GM10248 (cell line): ENCODE data around the gene EIF2AK2.

Experiments used
- CTCF ChIA-PET: fragments of 300-600 bp; sonication (Branson Sonifier 250); formaldehyde crosslinking; extraction: SDS; loops from one replicate; lab custom pipeline; 2021; ENCODE audit warnings: antibody characterized with exemption; lab: Yijun Ruan, JAX
- POLR2A ChIA-PET: fragments of 350-650 bp; sonication (Branson Sonifier 250); formaldehyde crosslinking; extraction: SDS; loops from one replicate; lab custom pipeline; 2020; ENCODE audit warnings: antibody characterized with exemption; lab: Yijun Ruan, JAX
- DNase-seq: peaks from one replicate; pipeline ENCODE4 v3.0.0; 2012; ENCODE audit errors: extremely low spot score
- TF ChIP-seq, protein P1 (sequence below): IDR thresholded peaks from 2 replicates; pipeline ENCODE4 v1.5.1; 2012; ENCODE audit warnings: mild to moderate bottlenecking, low read depth; ENCODE audit errors: extremely low read depth, missing control alignments, control extremely low read depth

The EIF2AK2 gene

DNA sequence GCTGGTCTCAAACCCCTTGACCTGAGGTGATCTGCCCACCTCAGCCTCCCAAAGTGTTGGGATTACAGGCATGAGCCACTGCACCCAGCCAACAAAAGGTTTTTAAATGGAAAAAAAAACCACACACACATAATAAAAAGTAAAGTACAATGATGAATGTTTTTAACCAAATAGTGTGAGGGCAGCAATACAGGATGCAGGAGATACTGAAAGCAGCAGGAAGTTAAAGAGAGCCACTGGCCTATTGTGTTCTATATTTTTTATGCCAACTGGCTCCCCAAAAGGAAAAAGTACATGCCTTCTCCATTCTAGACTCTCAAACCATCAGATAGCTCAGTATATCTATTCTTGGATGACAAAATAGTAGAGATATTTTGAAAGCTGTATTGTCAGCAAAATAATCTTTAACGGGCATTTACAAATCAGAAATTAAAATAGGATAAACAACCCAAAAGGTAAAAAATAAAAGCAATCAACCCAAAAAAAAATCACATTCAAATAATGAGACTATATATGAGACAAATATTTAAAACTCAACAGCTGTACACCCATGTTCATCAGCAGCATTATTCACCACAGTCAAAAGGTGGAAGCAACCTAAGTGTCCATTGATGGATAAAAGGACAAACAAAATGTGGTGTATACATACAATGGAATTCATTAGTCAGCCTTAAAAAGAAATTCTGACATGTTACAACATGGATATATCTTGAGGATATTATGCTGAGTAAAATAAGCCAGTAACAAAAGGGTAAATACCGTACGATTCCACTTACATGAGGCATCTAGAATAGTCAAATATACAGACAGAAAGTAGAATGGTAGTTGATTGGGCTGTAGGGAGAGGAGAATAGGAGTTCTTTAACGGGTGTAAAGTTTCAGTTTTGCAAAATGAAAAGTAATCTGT, 46.2 kb downstream of the EIF2AK2 start:
- TF ChIP-seq, protein P1, sequence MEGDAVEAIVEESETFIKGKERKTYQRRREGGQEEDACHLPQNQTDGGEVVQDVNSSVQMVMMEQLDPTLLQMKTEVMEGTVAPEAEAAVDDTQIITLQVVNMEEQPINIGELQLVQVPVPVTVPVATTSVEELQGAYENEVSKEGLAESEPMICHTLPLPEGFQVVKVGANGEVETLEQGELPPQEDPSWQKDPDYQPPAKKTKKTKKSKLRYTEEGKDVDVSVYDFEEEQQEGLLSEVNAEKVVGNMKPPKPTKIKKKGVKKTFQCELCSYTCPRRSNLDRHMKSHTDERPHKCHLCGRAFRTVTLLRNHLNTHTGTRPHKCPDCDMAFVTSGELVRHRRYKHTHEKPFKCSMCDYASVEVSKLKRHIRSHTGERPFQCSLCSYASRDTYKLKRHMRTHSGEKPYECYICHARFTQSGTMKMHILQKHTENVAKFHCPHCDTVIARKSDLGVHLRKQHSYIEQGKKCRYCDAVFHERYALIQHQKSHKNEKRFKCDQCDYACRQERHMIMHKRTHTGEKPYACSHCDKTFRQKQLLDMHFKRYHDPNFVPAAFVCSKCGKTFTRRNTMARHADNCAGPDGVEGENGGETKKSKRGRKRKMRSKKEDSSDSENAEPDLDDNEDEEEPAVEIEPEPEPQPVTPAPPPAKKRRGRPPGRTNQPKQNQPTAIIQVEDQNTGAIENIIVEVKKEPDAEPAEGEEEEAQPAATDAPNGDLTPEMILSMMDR: no peak
- ChIA-PET POLR2A (no interaction called here), CTCF (interaction anchor here (1.0 kb wide), 1 partner anchor 11 kb away, joined by 3 read pairs; no protein-coding TSS in a partner anchor)
- no peak for DNase-seq

DNA sequence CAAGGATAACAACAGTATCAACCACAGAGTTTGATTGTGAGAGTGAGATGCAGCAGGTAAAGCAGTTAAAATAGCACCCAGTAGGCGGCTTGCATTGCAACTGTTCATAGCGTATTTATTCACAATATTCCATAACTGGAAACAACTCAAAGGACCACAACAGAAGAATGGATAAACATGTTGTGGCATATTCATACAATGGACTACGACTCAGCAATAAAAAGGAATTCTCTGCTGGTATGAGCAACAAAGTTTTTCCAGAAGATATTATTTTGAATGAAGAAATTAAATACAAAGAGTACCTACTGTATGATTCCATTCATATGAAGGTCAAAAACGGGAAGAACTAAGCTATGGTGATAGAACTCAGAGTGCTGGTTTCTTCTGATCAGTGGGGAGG, 47.3 kb downstream of the EIF2AK2 start:
- ChIA-PET POLR2A (no interaction called here), CTCF (interaction anchor here (1.0 to 1.3 kb wide), 2 partner anchors 10 to 12 kb away, joined by 3 read pairs; no protein-coding TSS in a partner anchor)
- TF ChIP-seq, protein P1: no peak
- DNase-seq: no peak

DNA sequence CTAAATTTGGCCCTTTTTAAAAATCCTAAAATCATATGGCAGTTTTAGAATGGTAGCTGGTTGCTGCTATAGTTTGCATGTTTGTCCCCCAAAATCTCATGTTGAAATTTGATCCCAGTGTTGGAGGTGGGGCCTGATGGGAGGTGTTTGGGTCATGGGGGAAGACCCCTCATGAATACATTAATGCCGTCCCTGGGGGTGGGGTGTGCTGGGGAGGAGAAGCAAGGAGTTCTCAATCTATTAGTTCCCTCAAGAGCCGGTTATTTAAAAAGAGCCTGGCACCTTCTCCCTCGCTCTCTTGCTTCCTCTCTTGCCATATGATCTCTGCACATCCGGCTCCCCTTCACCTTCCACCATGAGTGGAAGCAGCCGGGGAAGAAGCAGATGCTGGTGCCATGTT, 51.6 kb downstream of the EIF2AK2 start:
- POLR2A ChIA-PET: no interaction called here
- TF ChIP-seq, protein P1: no peak
- CTCF ChIA-PET: interaction anchor here (1.3 kb wide), 1 partner anchor 11 kb away, joined by 7 read pairs; no protein-coding TSS in a partner anchor
- no peak for DNase-seq

DNA sequence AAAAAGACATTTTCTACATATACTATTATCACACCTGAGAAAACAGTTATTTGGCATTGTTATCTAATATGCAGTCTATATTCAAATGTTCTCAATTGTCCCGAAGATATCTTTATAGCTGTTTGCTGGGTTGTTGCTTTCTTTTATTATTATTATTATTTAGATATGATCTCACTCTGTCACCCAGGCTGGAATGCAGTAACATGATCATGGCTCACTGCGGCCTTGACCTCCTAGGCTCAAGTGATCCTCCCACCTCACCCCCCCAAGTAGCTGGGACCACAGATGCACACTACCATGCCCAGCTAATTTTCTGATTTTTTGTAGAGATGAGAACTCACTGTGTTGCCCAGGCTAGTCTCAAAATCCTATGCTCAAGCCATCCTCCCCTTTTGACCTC, 52.6 kb downstream of the EIF2AK2 start:
- no peak for DNase-seq
- POLR2A ChIA-PET: no interaction called here
- CTCF ChIA-PET: interaction anchor here (0.8 to 1.0 kb wide), 3 partner anchors 11 to 36 kb away, joined by 3 to 4 read pairs (median 3); no protein-coding TSS in a partner anchor
- TF ChIP-seq, protein P1: no peak

DNA sequence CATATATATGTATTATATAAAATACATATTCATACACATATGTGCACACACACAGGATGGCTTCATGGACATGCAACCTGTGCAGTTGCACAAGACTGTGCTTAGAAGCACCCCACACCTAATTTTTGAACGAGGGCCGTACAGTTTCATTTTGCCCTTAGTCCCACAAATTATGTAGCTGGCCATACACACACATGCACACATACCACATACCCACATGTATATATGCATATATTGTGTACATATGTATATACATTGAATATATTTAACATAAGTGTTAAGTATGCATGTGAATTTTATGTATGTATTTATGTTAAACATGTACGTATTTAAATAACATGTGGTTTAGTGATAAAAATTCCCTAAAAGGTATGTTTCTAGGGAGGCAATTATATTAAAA, 54.2 kb downstream of the EIF2AK2 start:
- DNase-seq: no peak
- ChIA-PET POLR2A (no interaction called here), CTCF (interaction anchor here (1.2 to 1.6 kb wide), 3 partner anchors 10 to 39 kb away, joined by 3 to 5 read pairs (median 5); no protein-coding TSS in a partner anchor)
- TF ChIP-seq, protein P1: no peak

DNA sequence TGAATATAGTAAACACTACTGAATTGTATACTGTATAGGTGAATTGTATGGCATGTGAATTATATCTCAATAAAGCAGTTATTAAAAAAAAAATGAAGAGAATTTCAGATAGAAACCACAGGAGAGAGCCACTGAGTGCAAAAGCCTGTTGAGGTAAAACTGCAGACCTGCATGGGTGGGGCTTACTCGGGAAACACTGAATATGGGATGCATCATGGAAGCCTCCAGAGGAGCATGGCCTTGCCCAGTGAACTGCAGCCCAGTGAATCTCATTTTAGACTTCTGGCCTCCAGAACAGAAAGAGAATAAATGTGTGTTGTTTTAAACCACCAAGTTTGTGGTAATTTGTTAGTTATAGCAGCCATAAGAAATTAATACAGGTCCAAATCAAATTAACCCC, 56.7 kb downstream of the EIF2AK2 start:
- CTCF ChIA-PET: interaction anchor here (1.0 kb wide), 1 partner anchor 10 kb away, joined by 3 read pairs; no protein-coding TSS in a partner anchor
- no peak for DNase-seq
- TF ChIP-seq, protein P1: no peak
- POLR2A ChIA-PET: no interaction called here
